Measurements from ENCODE around the gene GIPR. TPM values are rescaled to one million over a fixed set of nuclear protein-coding genes. Genes with fewer than 3 reads are reported as not detected.

Gene GIPR
- total and polyA plus RNA-seq, 10 of the 15 experiments (the other 5 are each of a cell fraction or from before 2014, with no cell fraction given): 1.7 to 26.3 (median 13.7) TPM

GRCh38 chr19:45729800-45730290 is 61.8 kb downstream of the GIPR start (continued):
- TF ChIP-seq MYB (IDR thresholded peaks at IDR 0.05; ENCODE audit: borderline replicate concordance, low read depth, low read length) (no peak), BCL11A (IDR thresholded peaks at IDR 0.05; ENCODE audit: low read depth, low read length) (0 out of 2 replicates have a peak, but pooled peaks have one; percentile 14), SPI1 (IDR thresholded peaks at IDR 0.05; ENCODE audit: borderline replicate concordance, insufficient read depth, low read depth, low read length) (0 out of 2 replicates have a peak, but pooled peaks have one; percentile 4), IKZF1 (conservative IDR thresholded peaks at IDR 0.05) (peak; percentile 86), RFX5 (IDR thresholded peaks at IDR 0.05; ENCODE audit: low read depth, low read length) (no peak)

- Histone ChIP-seq H3K4me2 (ENCODE audit: control insufficient read depth, insufficient read depth) (peak within 1 kb of the TSS; percentile 69), H3K9me3 (replicated peaks; ENCODE audit: control insufficient read depth, insufficient read depth, low read length) (no peaks in the 10 kb centered on the region), H3K9ac (ENCODE audit: control insufficient read depth, insufficient read depth, low read length) (peak within 1 kb of the TSS; percentile 87), H2AFZ (ENCODE audit: control insufficient read depth, low read depth, low read length) (peak within 1 kb of the TSS; percentile 76), H3K27ac (ENCODE audit: control insufficient read depth, insufficient read depth) (peak within 1 kb of the TSS; percentile 90), H3K4me3 (peak within 1 kb of the TSS; percentile 97), H4K20me1 (ENCODE audit: control insufficient read depth, insufficient read depth) (no peaks in the 10 kb centered on the region; the same call in 1 of the 2 replicates), H3K4me1 (ENCODE audit: control insufficient read depth, insufficient read depth, low read length) (peaks cover 4% of the 10 kb centered on the region; the same call in 1 of the 2 replicates), H3K79me2 (ENCODE audit: control insufficient read depth, insufficient read depth, low read length) (peaks cover 53% of the 10 kb centered on the region), H3K27me3 (replicated peaks in 1 of 2; ENCODE audit: control insufficient read depth in 2 of 2, insufficient read depth in 2 of 2, low read length in 1 of 2) (no peaks in the 10 kb centered on the region), H3K36me3 (ENCODE audit: control insufficient read depth in 2 of 2, insufficient read depth in 2 of 2, low read length in 1 of 2) (no peaks in the 10 kb centered on the region; a peak in 2 of 4 replicates)
- RAD21 ChIA-PET (ENCODE audit: unreplicated experiment): interaction anchor here (0.6 to 3.0 kb wide), 11 partner anchors 10 to 156 kb away, joined by 3 to 27 read pairs (median 5); partner anchors contain the start of genes GIPR, QPCTL, SIX5 and SNRPD2
- in situ Hi-C loops (cut with MboI): no loop called here
- no TSS peak for BruUV-seq (replicated peaks)
- SMC1A ChIA-PET (ENCODE audit: uncharacterized antibody, unreplicated experiment): interaction anchor here (0.6 to 3.3 kb wide), 7 partner anchors 11 to 56 kb away, joined by 3 to 35 read pairs (median 11); partner anchors contain the start of genes QPCTL, SIX5 and SNRPD2
- ATAC-seq: peak; percentile 98
- WGBS (ENCODE audit: insufficient coverage, insufficient replicate concordance, low lambda C conversion rate, missing lambda C conversion rate): under 1% methylated on average over 30 of the region's 48 CpGs
- peak; percentile 98 for FAIRE-seq
- CTCF ChIA-PET: interaction anchor here (0.7 to 3.0 kb wide), 22 partner anchors 11 to 173 kb away, joined by 3 to 15 read pairs (median 4); partner anchors contain the start of genes QPCTL, SIX5 and SNRPD2
- intact Hi-C loops (cut with micrococcal nuclease; ENCODE audit: unreplicated experiment): loop anchor here (1.0 to 5.0 kb wide), 2 partner anchors 24 to 37 kb away; partner anchors contain the start of gene SIX5
- POLR2A ChIA-PET: interaction anchor here (0.6 to 3.8 kb wide), 14 partner anchors 13 to 147 kb away, joined by 3 to 58 read pairs (median 6); partner anchors contain the start of genes QPCTL, SIX5 and SNRPD2
- peak; percentile 96 for DNase-seq (ENCODE audit: low read depth, low spot score)
- TF ChIP-seq SMARCA5 (IDR thresholded peaks at IDR 0.05): no peak
- peak; percentile 17 for TF ChIP-seq SP1 (IDR thresholded peaks at IDR 0.05; ENCODE audit: low read depth, low read length)
- TF ChIP-seq TCF3 (IDR thresholded peaks at IDR 0.05; ENCODE audit: borderline replicate concordance, insufficient read depth, low read depth, low read length): no peak
- no peak for TF ChIP-seq IRF5 (IDR thresholded peaks at IDR 0.05; ENCODE audit: borderline replicate concordance)
- TF ChIP-seq NFYB (IDR thresholded peaks at IDR 0.05; ENCODE audit: insufficient read depth, low read depth, low read length): no peak
- TF ChIP-seq ETV6 (conservative IDR thresholded peaks at IDR 0.05 in 1 of 2, IDR thresholded peaks at IDR 0.05 in 1 of 2; ENCODE audit: borderline replicate concordance in 1 of 2, low read depth in 1 of 2): no peak
- peak; percentile 90 for TF ChIP-seq SIN3A (IDR thresholded peaks at IDR 0.05; ENCODE audit: low read depth, low read length)
- TF ChIP-seq ZBED1 (IDR thresholded peaks at IDR 0.05; ENCODE audit: borderline replicate concordance): no peak
- TF ChIP-seq RELB (IDR thresholded peaks at IDR 0.05; ENCODE audit: low read depth): peak; percentile 74; the same call in 1 of the 2 replicates
- no peak for TF ChIP-seq DPF2 (IDR thresholded peaks at IDR 0.05)
- TF ChIP-seq MTA2 (IDR thresholded peaks at IDR 0.05; ENCODE audit: low read depth): no peak
- no peak for TF ChIP-seq EP300 (IDR thresholded peaks at IDR 0.05; ENCODE audit: borderline replicate concordance in 1 of 2, control insufficient read depth in 1 of 2, low read depth in 2 of 2, low read length in 2 of 2)
- TF ChIP-seq NR2F1 (conservative IDR thresholded peaks at IDR 0.05): no peak
Observed at GRCh38 chr19:45730368-45731288, 62.6 kb downstream of the GIPR start, which contains the start of gene FBXO46. Gene FBXO46 (minus strand): TSS chr19:45730896. CDS start chr19:45713495, 17,401 bp downstream.
